ENCODE measurements around the gene GMDS. TPM values are rescaled to one million over a fixed set of nuclear protein-coding genes. Genes with fewer than 3 reads are reported as not detected.

The GMDS gene
- total and polyA plus RNA-seq, 5 donors = 8.1 to 13.5 (median 12.6) TPM

- H3K27me3 ChIP-seq (ENCODE audit: control insufficient read depth, insufficient read depth) = no peaks in the 10 kb centered on the region
- intact Hi-C loops (cut with DNase I) = no loop called here
- WGBS = 87% methylated on average over 4 of the region's 4 CpGs
- no peaks in the 10 kb centered on the region for H3K4me1 ChIP-seq (ENCODE audit: control insufficient read depth, insufficient read depth, low read length)
- no peak for DNase-seq
- no peaks in the 10 kb centered on the region for H3K9me3 ChIP-seq (ENCODE audit: control insufficient read depth, low read length)
- no peak overlapping the region for H3K4me3 ChIP-seq (ENCODE audit: low read length)
- no peak for ATAC-seq
- H3K27ac ChIP-seq (ENCODE audit: low read length) = no peak overlapping the region
These were observed 229.4 kb downstream of the GMDS start for GRCh38 chr6:2016040-2016439.

DNA sequence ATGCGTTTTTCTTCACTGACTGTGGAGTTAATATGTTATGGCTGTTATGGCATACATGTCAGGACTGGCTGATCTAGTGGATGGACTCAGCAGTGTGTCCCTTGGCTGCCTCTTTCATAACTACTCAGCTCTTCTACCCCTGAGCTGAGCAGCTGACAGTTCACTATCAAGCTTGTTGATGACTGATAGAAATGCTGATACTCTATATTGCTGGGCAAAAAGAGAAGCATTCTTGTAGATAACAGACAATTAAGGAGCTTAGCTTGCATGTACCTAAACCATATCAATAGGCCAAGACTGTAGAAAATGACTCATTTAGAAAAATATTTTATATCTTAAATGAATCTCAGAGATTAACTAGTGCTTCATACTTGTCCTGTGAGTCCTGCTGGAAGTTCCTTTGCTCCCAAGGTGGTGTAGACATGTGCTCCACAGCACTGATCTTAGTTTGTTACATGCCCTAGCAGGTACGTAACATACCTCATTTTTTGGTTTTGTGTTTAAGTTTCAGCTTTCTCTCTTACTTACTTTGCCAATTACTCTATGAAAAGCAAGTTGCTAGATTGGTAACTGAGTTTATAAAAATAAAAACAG, 236.9 kb downstream of the GMDS start:
- no peak overlapping the region for H3K4me3 ChIP-seq (ENCODE audit: low read length)
- H3K4me1 ChIP-seq (ENCODE audit: control insufficient read depth, insufficient read depth, low read length) = no peaks in the 10 kb centered on the region
- no peak overlapping the region for H3K27ac ChIP-seq (ENCODE audit: low read length)
- H3K27me3 ChIP-seq (ENCODE audit: control insufficient read depth, insufficient read depth) = no peaks in the 10 kb centered on the region
- no peaks in the 10 kb centered on the region for H3K9me3 ChIP-seq (ENCODE audit: control insufficient read depth, low read length)
- WGBS = 97% methylated on average over 2 of the region's 2 CpGs
- intact Hi-C loops (cut with DNase I) = no loop called here
- DNase-seq = no peak
- ATAC-seq = no peak

DNA sequence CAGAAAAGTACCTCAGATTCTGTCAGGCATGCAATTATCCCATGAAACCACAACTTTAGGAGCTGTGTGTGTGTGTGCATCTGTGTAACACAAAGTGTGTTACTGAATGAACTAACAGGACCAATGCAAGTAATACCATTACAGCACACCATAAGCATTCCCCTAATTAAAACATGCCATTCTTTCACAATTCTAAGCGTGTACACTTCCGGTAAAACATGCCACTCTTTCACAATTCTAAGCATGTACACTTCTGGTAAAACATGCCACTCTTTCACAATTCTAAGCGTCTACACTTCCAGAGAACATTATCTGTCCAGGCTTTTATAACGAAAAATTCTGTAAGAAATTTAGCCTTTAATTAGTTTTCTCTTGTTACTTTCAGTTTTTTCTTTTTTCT, 238.2 kb downstream of the GMDS start:
- WGBS = 79% methylated on average over 4 of the region's 4 CpGs
- no peaks in the 10 kb centered on the region for H3K9me3 ChIP-seq (ENCODE audit: control insufficient read depth, low read length)
- no peaks in the 10 kb centered on the region for H3K4me1 ChIP-seq (ENCODE audit: control insufficient read depth, insufficient read depth, low read length)
- no peak overlapping the region for H3K27ac ChIP-seq (ENCODE audit: low read length)
- H3K27me3 ChIP-seq (ENCODE audit: control insufficient read depth, insufficient read depth) = no peaks in the 10 kb centered on the region
- intact Hi-C loops (cut with DNase I) = no loop called here
- DNase-seq = no peak
- H3K4me3 ChIP-seq (ENCODE audit: low read length) = no peak overlapping the region
- ATAC-seq = no peak

DNA sequence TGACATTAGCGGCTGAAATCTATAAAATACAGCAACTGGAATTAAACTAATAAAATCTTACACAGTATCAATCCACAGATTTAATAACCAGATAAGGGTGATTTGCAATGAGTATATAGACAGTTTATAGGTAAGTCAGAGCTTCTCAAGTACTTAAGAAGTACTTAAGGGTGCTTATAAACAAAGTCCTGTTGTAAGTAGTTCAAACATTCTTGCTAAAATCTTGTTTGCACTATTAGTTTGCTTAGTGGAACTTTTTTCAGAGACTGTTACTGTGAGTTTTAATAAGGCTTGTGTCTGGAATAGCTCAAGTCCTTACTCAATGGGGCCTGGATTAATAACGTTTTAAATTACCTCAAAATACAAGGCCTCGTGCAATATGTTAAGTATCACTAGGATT, 240.5 kb downstream of the GMDS start:
- H3K27ac ChIP-seq (ENCODE audit: low read length) = no peak overlapping the region
- no peaks in the 10 kb centered on the region for H3K27me3 ChIP-seq (ENCODE audit: control insufficient read depth, insufficient read depth)
- no peaks in the 10 kb centered on the region for H3K9me3 ChIP-seq (ENCODE audit: control insufficient read depth, low read length)
- ATAC-seq = no peak
- DNase-seq = no peak
- WGBS = 91% methylated on average over 3 of the region's 3 CpGs
- no peaks in the 10 kb centered on the region for H3K4me1 ChIP-seq (ENCODE audit: control insufficient read depth, insufficient read depth, low read length)
- intact Hi-C loops (cut with DNase I) = no loop called here
- no peak overlapping the region for H3K4me3 ChIP-seq (ENCODE audit: low read length)

GRCh38 chr6:2000962-2001361, 244.4 kb downstream of the GMDS start:
- 96% methylated on average over 2 of the region's 2 CpGs for WGBS
- no peak for DNase-seq
- H3K4me1 ChIP-seq (ENCODE audit: control insufficient read depth, insufficient read depth, low read length) = no peaks in the 10 kb centered on the region
- intact Hi-C loops (cut with DNase I) = no loop called here
- H3K4me3 ChIP-seq (ENCODE audit: low read length) = no peak overlapping the region
- no peaks in the 10 kb centered on the region for H3K27me3 ChIP-seq (ENCODE audit: control insufficient read depth, insufficient read depth)
- no peaks in the 10 kb centered on the region for H3K9me3 ChIP-seq (ENCODE audit: control insufficient read depth, low read length)
- no peak for ATAC-seq
- H3K27ac ChIP-seq (ENCODE audit: low read length) = no peak overlapping the region

DNA sequence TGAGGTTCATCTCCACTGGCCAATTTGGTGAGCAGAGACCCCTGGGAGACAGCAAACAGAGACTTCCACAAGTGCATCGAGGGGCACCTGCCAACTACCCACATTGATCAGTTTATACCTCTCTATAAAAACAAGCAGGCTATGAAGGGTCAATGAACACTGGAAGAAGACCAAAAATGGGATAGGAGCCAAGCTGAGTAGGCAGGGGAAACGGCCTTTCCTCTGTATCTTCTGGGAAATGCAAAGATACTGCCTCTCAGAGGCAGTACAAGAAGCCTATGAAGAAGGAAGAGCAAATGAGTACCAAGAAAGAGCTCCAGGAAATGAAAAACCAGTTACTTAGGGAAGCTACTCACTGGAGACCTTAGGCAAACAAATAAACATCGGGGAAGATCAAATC, 247.7 kb downstream of the GMDS start:
- H3K4me3 ChIP-seq (ENCODE audit: low read length) = no peak overlapping the region
- H3K9me3 ChIP-seq (ENCODE audit: control insufficient read depth, low read length) = no peaks in the 10 kb centered on the region
- WGBS = 49% methylated on average over 3 of the region's 3 CpGs
- H3K27ac ChIP-seq (ENCODE audit: low read length) = no peak overlapping the region
- ATAC-seq (no peak), DNase-seq (no peak)
- H3K27me3 ChIP-seq (ENCODE audit: control insufficient read depth, insufficient read depth) = no peaks in the 10 kb centered on the region
- no peaks in the 10 kb centered on the region for H3K4me1 ChIP-seq (ENCODE audit: control insufficient read depth, insufficient read depth, low read length)
- intact Hi-C loops (cut with DNase I) = no loop called here

- Histone ChIP-seq H3K27ac (ENCODE audit: low read length) (no peak overlapping the region), H3K27me3 (ENCODE audit: control insufficient read depth, insufficient read depth) (no peaks in the 10 kb centered on the region), H3K4me3 (ENCODE audit: low read length) (no peak overlapping the region), H3K9me3 (ENCODE audit: control insufficient read depth, low read length) (no peaks in the 10 kb centered on the region), H3K4me1 (ENCODE audit: control insufficient read depth, insufficient read depth, low read length) (no peaks in the 10 kb centered on the region)
- WGBS = 89% methylated on average over 2 of the region's 2 CpGs
- intact Hi-C loops (cut with DNase I) = no loop called here
- no peak for DNase-seq
- no peak for ATAC-seq
These were observed 249.8 kb downstream of the GMDS start for GRCh38 chr6:1995636-1996035.

DNA sequence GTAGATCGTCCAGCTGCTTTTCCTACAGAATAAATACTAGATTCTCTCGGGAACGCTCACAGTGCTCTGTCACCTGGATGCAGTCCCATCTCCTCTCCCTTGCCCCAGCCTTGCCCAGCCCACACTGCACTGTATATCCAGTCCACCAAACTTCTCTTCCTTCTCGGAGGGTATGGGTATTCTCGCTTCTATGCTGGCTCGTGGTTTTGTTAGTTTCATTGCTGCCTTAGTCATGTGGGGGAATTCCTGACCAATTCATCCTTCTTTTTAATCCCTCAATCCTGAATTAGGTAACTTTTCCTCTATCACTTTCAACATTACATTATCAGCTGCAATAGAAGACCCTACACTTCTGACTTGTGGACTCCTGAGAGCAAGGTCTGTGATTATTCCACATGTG, 252.4 kb downstream of the GMDS start:
- intact Hi-C loops (cut with DNase I) = no loop called here
- DNase-seq (no peak), ATAC-seq (no peak)
- WGBS = 92% methylated on average over 6 of the region's 6 CpGs
- Histone ChIP-seq H3K9me3 (ENCODE audit: control insufficient read depth, low read length) (no peaks in the 10 kb centered on the region), H3K4me3 (ENCODE audit: low read length) (no peak overlapping the region), H3K27ac (ENCODE audit: low read length) (no peak overlapping the region), H3K4me1 (ENCODE audit: control insufficient read depth, insufficient read depth, low read length) (no peaks in the 10 kb centered on the region), H3K27me3 (ENCODE audit: control insufficient read depth, insufficient read depth) (no peaks in the 10 kb centered on the region)

DNA sequence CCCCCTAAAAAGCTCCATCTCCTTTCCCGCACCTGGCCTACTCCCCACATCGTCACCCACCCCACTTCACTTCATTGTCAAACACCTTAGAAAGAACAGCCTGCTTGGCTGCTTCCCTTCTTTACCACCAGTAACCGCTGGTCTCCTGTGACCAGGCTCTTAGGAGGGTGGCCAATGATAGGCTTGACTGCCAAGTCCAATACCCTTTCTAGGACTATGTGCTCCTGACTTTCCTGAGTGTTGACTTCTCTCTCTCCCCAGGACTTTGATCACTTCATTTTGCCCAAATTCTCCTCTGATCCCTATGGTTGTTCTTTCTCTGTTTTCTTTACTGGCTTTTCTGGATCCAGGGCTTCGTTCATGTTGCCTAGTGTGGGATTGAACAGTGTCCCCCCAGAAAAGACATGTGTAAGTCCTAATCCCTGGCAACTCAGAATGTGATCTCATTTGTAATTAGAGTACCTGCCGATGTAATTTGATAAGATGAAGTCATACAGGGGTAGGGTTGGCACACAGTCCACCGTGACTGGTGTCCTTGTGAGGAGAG, 254.0 kb downstream of the GMDS start:
- 96% methylated on average over 6 of the region's 6 CpGs for WGBS
- Histone ChIP-seq H3K27me3 (ENCODE audit: control insufficient read depth, insufficient read depth) (no peaks in the 10 kb centered on the region), H3K4me3 (ENCODE audit: low read length) (no peak overlapping the region), H3K27ac (ENCODE audit: low read length) (no peak overlapping the region), H3K9me3 (ENCODE audit: control insufficient read depth, low read length) (no peaks in the 10 kb centered on the region), H3K4me1 (ENCODE audit: control insufficient read depth, insufficient read depth, low read length) (no peaks in the 10 kb centered on the region)
- intact Hi-C loops (cut with DNase I) = no loop called here
- ATAC-seq (no peak), DNase-seq (no peak)

GRCh38 chr6:1988843-1989242, 256.6 kb downstream of the GMDS start:
- 86% methylated on average over 3 of the region's 3 CpGs for WGBS
- Histone ChIP-seq H3K4me1 (ENCODE audit: control insufficient read depth, insufficient read depth, low read length) (no peaks in the 10 kb centered on the region), H3K4me3 (ENCODE audit: low read length) (no peak overlapping the region), H3K27ac (ENCODE audit: low read length) (no peak overlapping the region), H3K9me3 (ENCODE audit: control insufficient read depth, low read length) (no peaks in the 10 kb centered on the region), H3K27me3 (ENCODE audit: control insufficient read depth, insufficient read depth) (no peaks in the 10 kb centered on the region)
- intact Hi-C loops (cut with DNase I) = no loop called here
- ATAC-seq (no peak), DNase-seq (no peak)

- DNase-seq (no peak), ATAC-seq (no peak)
- Histone ChIP-seq H3K4me1 (ENCODE audit: control insufficient read depth, insufficient read depth, low read length) (no peaks in the 10 kb centered on the region), H3K4me3 (ENCODE audit: low read length) (no peak overlapping the region), H3K27me3 (ENCODE audit: control insufficient read depth, insufficient read depth) (no peaks in the 10 kb centered on the region), H3K27ac (ENCODE audit: low read length) (no peak overlapping the region), H3K9me3 (ENCODE audit: control insufficient read depth, low read length) (no peaks in the 10 kb centered on the region)
- intact Hi-C loops (cut with DNase I) = no loop called here
- 44% methylated on average over 2 of the region's 2 CpGs for WGBS
These were observed 257.8 kb downstream of the GMDS start for GRCh38 chr6:1987640-1988039.
